Measurements from ENCODE around the gene ACP1. TPM values are rescaled to one million over a fixed set of nuclear protein-coding genes. Genes with fewer than 3 reads are reported as not detected.

Gene ACP1
- total and polyA plus RNA-seq, 2 experiments from 2014 or later: 189 to 281 TPM

GRCh38 chr2:320561-320960 lies 55.8 kb downstream of the ACP1 start (continued):
- TF ChIP-seq REST (IDR thresholded peaks at IDR 0.05; ENCODE audit: unreplicated experiment) (no peak), EZH2 (IDR thresholded peaks at IDR 0.05; ENCODE audit: low read depth, unreplicated experiment) (no peak), POLR2AphosphoS5 (IDR thresholded peaks at IDR 0.05; ENCODE audit: low read depth) (no peak), ZNF331 (CRISPR knock-in tag; IDR thresholded peaks at IDR 0.05; ENCODE audit: low read depth) (no peak), JUNB (IDR thresholded peaks at IDR 0.05; ENCODE audit: unreplicated experiment) (no peak), NANOG (IDR thresholded peaks at IDR 0.05; ENCODE audit: borderline replicate concordance) (no peak), STAT1 (IDR thresholded peaks at IDR 0.05; ENCODE audit: unreplicated experiment) (no peak), ETS1 (IDR thresholded peaks at IDR 0.05) (no peak), ZNF114 (CRISPR knock-in tag; IDR thresholded peaks at IDR 0.05) (no peak), CREB1 (CRISPR knock-in tag; IDR thresholded peaks at IDR 0.05; ENCODE audit: low read depth) (no peak), EZH2phosphoT487 (IDR thresholded peaks at IDR 0.05; ENCODE audit: unreplicated experiment) (no peak)

- H4K20me1 ChIP-seq (replicated peaks; ENCODE audit: insufficient read depth): no peaks in the 10 kb centered on the region
- Mint-ChIP-seq H3K9me3 (no peaks in the 10 kb centered on the region; the same call in none of the 3 replicates), H3K27ac (no peak overlapping the region), H3K36me3 (ENCODE audit: low read depth) (no peaks in the 10 kb centered on the region; the same call in 2 of the 3 replicates), H3K4me3 (no peak overlapping the region), H3K4me1 (peaks cover 9% of the 10 kb centered on the region; the same call in 2 of the 3 replicates), H3K27me3 (ENCODE audit: insufficient read depth, low read depth, poor library complexity) (no peaks in the 10 kb centered on the region)
- DNase-seq (ENCODE audit: low spot score): no peak
- no peak overlapping the region for H3K4me2 ChIP-seq
- no peak for ATAC-seq
- H3K27ac ChIP-seq (ENCODE audit: low read depth): no peak overlapping the region
- no peaks in the 10 kb centered on the region for H3K79me2 ChIP-seq (replicated peaks; ENCODE audit: insufficient read depth)
- no peak overlapping the region for H3K4me3 ChIP-seq
- H3F3A ChIP-seq (replicated peaks; ENCODE audit: low read depth): no peaks in the 10 kb centered on the region
- TF ChIP-seq NANOG (IDR thresholded peaks at IDR 0.05; ENCODE audit: borderline replicate concordance) (no peak), ZNF462 (CRISPR knock-in tag; IDR thresholded peaks at IDR 0.05) (no peak), EZH2 (IDR thresholded peaks at IDR 0.05; ENCODE audit: low read depth, unreplicated experiment) (no peak), CREB1 (CRISPR knock-in tag; IDR thresholded peaks at IDR 0.05; ENCODE audit: low read depth) (no peak), STAT1 (IDR thresholded peaks at IDR 0.05; ENCODE audit: unreplicated experiment) (no peak), ZNF114 (CRISPR knock-in tag; IDR thresholded peaks at IDR 0.05) (no peak), ETS1 (IDR thresholded peaks at IDR 0.05) (no peak), EZH2phosphoT487 (IDR thresholded peaks at IDR 0.05; ENCODE audit: unreplicated experiment) (no peak), JUNB (IDR thresholded peaks at IDR 0.05; ENCODE audit: unreplicated experiment) (no peak)
- no peaks in the 10 kb centered on the region for H3K36me3 ChIP-seq (ENCODE audit: insufficient read depth)
- H3K27me3 ChIP-seq (ENCODE audit: insufficient read depth): no peaks in the 10 kb centered on the region
- no peaks in the 10 kb centered on the region for H3K9me2 ChIP-seq (ENCODE audit: insufficient read depth)
- H2AFZ ChIP-seq: no peak overlapping the region
- H3K4me1 ChIP-seq (ENCODE audit: insufficient read depth): peaks cover 3% of the 10 kb centered on the region
These were observed 57.6 kb downstream of the ACP1 start for GRCh38 chr2:322326-322725.

All from GM23338 (cell line).